HG02588 (cell line): Measurements from ENCODE around the gene HTR3E.
"Not testable (repeated sequence)": the region's sequence is repeated elsewhere in the genome, so short reads cannot be mapped to it uniquely, and the experiment has no call there.

Experiments
- ATAC-seq: cut with Tn5 transposase; IDR thresholded peaks from one replicate; pipeline ENCODE4 v1.9.1; 2021; ENCODE audit warnings: mild to moderate bottlenecking, moderate library complexity; ENCODE audit not compliant: unreplicated experiment

HTR3E gene

DNA sequence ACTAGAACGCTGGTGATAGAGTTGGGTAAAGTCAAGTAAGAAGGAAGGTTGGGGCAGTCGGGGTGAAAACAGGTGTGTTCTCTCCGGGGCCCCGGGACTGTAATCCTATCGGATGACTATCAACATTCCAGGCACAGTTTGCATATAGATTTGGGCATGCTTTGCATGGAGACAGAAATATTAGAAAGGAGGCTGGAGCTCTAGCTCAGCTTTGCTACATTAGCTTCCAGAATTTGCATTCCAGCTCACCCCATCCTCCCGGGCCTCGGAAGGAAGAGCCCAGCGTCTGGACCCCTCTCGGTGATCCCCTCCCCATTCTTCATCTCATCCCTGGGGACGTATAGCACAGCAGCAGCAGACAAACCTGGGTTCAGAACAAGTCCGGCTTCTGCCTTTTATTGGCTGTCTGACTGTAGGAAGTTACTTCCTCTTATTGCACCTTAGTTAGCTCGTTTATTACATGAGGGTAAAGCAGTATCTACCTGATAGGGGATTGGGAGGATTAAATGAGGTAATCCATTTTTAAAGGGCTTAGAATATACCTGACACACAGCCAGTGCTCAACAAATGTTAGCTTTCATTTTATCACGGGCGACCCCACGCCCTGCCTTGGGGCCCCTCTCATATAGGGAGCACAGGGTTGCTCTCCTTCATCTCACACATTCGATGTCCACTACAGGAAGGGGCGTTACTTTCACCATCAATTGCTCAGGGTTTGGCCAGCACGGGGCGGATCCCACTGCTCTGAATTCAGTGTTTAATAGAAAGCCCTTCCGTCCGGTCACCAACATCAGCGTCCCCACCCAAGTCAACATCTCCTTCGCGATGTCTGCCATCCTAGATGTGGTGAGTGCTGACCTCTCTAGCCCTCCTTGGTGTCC, 3.2 kb downstream of the HTR3E start:
- ATAC-seq, result no peak

DNA sequence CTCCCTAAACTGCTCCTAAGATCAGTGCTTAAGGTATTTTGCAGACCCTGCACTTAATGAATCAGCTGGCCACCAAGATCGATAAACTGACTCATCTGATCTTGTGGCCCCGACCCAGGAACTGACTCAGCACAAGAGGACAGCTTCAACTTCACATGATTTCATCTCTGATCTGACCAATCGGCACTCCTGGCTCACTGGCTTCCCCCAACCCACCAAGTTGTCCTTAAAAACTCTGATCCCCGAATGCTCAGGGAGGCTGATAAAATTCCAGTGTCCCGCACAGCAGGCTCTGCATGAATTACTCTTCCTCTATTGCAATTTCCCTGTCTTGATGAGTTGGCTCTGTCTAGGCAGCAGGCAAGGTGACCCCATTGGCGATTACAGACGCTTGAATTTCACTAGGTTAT, 13.5 kb downstream of the HTR3E start:
- no peak for ATAC-seq

DNA sequence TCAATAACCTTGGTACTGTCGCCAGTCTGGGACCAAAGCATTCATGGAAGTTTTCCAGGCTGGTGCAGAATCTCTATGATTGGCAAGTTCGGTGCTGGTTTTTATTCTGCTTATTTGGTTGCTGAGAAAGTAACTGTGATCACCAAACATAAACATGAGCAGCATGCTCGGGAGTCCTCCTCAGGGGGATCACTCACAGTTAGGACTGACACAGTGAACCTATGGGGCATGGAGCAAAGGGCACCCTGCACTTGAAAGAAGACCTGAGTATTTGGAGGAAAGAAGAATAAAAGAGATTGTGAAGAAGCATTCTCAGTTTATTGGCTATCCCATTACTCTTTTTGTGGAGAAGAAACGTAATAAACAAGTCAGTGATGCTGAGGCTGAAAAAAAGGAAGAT, 19.2 kb downstream of the HTR3E start:
- no peak for ATAC-seq

DNA sequence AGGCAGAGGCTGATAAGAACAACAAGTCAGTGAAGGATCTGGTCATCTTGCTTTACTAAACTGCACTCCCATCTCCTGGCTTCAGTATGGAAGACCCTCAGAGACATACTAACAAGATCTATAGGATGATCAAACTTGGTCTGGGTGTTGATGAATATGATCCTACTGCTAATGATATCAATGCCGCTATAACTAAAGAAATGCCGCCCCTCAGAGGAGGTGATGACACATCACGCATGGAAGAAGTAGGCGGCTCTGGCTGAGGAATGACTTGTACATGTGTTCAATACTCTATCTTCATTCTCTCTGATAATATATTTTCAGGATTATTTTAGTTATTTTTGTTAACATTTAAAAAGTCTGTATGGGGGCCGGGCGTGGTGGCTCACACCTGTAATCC, 20.8 kb downstream of the HTR3E start:
- ATAC-seq, result no peak

DNA sequence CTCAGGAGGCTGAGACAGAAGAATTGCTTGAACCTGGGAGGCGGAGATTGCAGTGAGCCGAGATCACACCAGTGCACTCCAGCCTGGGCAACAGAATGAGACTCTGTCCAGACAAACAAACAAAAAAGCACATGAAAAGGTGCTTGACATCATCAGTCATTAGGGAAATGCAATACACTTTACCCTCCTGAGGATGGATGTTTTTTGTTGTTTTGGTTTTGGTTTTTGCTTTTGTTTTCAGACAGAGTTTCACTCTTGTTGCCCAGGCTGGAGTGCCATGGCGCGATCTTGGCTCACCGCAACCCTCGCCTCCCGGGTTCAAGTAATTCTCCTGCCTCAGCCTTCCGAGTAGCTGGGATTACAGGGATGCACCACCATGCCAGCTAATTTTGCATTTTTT, 24.2 kb downstream of the HTR3E start:
- not testable (repeated sequence) for ATAC-seq

DNA sequence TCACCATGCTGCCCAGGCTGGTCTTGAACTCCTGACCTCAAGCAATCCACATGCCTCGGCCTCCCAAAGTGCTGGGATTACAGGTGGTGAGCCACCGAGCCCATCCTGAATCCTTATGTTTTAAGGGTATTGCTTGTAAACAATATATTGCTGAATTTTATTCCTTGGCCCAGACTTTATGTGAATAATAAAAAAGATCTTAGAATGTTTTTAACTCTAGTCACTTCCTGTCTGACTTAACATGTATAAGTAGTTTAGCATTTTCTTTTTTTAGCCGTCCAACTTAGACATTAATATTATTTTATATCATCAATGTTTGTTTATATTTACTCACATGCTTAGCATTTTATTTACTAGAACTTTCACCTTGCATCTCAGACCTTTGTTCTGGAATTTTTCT, 29.1 kb downstream of the HTR3E start:
- no peak for ATAC-seq

DNA sequence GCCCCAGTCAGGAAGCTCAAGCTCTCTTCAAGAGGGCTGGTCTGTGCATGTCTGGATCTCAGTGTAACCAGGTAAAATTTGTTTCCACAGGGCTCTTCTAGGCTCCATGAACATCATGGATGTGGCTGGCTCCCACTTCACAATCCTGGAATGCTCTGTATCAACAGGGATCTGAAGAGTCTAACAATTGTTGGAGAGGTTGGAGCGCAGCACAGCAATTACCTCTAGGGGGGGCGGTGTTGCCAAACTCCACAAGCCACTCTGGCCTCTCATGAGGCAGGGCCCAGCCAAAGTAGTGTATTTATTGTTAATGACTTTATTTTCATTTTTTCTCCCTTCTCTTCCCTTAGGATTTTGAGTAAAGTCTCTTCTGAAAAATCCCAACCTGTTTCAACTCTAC, 32.1 kb downstream of the HTR3E start:
- ATAC-seq, result no peak

DNA sequence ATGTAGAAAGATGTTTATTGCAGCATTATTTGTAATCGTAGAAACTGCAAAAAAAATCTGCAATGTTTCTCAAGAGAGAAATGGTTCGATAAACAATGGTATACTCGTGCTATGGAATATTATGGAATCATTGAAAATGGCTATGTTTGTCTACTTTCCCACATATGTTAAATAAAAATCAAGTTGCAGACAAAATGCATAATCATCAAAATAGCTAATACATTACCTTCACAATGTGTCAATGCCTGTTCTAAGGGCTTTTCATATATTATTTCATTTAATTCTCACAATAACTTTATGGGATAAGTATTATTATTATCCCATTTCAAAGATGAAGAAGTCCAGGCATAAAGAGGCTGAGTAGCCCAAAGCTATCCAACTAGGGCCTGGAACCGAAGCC, 36.1 kb downstream of the HTR3E start:
- ATAC-seq, result no peak

DNA sequence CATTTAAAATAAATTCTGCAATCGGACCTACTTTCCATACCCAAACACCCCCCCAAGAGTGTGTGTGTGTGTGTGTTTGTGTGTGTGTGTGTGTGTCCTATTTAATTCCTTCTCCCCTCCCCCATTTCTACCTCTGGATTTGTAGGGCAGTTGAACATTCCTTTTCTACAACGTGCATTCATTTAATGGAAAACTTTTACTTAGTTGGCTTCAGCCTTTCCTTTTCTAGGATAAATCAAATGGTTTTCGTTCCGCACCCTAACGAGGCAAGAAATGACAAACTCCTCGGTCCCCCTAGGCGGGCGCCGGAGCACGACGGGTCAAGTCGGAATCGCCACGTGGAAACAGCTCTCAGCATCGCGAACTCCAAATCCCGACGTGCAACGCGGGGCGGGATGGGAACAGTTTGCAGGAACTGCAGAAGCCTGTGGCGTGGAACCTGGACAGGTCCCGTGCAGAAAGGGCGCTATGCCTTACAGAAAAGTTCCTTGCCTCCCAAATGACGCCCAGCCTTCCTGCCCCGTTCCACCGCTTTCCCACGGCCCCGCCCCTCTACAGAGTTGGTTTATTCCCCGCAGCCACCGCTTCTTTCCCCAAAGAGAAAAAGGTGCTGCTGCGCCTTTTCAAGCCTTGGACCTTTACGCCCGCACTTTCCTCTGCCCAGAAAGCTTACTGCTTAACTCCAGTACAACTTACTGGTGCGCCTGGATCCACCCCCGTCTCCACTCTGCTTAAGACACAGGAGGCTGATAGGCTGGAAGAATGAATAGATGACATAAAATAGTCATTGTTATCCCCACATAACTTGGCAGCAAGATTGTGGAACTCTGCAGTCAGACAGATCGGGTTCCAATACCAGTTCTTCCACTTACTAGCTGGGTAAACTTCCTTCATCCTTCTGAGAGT, 37.2 kb downstream of the HTR3E start:
- no peak for ATAC-seq

DNA sequence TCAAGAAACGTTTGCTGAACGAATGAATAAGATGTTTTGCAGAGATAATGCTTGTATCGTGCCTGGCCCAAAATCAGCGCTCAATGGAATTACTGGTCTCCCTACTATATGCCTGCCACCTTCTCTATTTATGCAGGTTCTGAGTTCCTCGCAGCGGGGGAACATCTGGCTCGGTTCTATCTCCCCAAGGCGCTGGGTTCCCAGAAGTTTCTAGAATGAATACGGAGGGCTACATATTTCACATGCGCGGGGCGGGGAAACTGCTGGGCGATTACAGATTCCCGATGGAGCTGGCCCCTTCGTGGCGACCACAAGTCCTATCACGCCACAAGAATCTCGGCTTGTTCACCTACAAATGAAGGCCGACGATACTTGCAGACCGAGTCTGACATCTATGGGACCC, 37.9 kb downstream of the HTR3E start:
- peak; percentile 3 for ATAC-seq

DNA sequence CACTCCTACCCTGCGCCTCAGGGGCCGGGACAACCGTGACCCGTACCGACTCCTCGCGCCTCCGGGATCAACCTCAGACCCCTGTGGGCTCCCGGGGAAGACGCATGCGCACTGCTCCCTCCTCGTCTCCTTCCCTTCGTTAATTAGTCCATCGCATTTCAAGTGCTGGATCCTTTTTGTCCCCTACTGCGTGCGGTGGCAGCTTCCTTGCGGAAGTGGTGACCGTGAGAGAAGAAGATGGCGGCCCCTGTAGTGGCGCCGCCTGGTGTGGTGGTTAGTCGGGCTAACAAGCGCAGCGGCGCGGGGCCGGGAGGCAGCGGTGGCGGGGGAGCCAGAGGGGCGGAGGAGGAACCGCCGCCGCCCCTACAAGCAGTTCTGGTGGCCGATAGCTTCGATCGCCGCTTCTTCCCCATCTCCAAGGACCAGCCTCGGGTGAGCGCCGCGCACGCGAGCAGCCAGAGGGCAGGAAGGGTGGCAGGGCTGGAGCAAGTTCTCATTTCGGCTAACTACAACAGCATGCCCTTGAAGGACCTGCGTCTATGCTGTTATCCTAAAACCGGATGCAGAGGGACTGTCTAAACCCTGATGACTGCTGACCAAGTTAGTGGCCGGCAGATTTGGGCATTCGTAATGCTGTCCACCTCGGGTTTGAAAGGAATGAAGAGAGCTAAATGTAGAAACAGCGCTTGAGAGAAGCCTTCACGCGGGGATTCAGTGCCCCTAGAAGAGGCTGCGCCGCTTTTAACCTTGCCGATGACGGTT, 38.5 kb downstream of the HTR3E start, which contains the start of gene EIF2B5:
Gene EIF2B5 (plus strand): TSS at position 210 of the 762 bp plus-strand sequence. CDS start 28 bp downstream, at position 238.
- peak; percentile 88 for ATAC-seq

DNA sequence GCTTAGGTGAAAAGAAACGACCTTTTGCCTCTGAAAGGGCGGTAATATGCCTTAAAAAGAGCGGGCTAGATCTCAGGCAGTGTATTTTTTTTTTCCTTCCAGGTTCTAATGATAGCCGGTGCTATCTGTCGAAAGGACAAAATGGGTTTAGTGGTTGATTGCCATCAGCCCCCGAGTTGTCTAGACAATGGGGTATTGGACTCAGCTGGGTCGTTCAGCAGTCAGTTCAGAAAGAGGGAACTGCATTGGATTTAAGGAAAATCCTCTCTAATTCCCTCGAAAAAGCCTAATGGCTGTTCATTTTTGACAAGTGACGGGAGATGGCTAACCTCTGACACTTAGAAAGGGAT, 39.0 kb downstream of the HTR3E start:
- ATAC-seq, result no peak

DNA sequence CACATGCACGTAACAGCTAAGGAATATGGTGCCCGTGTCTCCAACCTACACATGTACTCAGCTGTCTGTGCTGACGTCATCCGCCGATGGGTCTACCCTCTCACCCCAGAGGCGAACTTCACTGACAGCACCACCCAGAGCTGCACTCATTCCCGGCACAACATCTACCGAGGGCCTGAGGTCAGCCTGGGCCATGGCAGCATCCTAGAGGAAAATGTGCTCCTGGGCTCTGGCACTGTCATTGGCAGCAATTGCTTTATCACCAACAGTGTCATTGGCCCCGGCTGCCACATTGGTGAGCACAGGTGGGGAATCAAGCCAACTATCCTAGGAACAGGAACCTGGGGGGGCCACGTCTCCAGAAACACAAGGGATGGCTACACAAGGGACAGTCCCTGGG, 43.6 kb downstream of the HTR3E start:
- ATAC-seq, result no peak

DNA sequence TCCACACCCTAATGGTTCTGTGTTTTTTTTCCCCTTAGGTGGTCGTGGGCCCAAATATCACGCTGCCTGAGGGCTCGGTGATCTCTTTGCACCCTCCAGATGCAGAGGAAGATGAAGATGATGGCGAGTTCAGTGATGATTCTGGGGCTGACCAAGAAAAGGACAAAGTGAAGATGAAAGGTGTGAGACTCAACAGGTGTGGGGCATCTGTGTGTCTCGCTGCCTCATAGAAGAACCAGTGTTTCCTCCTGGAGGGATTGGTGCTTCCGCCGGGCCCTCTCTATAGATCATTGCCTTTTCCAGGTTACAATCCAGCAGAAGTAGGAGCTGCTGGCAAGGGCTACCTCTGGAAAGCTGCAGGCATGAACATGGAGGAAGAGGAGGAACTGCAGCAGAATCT, 45.3 kb downstream of the HTR3E start:
- no peak for ATAC-seq

DNA sequence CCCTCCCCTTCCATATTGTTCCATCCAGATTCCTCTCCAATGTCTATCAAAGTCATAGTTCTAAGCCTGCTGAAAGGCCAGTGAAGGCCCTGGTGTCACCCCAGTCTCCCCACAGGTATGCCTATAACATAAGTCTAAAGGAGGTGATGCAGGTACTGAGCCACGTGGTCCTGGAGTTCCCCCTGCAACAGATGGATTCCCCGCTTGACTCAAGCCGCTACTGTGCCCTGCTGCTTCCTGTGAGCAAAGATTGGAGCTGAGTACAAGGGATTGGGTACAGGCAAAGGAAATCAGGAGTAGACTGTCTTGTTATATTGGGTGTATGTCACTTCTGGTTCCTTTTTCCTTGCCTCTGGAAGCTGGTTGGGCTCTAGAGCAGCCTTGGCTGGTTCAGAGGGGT, 46.5 kb downstream of the HTR3E start:
- no peak for ATAC-seq

DNA sequence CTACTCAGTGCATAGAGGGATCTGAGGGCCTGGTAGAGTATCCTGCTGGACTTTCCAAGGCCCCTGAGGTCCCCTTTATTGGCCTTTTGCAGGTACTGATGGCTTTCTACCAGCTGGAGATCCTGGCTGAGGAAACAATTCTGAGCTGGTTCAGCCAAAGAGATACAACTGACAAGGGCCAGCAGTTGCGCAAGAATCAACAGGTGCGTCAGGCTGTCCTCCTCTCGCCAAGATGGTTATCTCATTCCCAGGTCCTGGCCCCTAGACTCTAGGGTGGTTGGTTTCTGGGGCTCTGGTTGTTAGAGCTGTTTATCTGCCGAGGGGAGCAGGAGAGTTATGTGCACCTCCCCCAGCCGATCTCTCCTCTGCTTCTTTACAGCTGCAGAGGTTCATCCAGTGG, 47.6 kb downstream of the HTR3E start:
- ATAC-seq, result no peak

DNA sequence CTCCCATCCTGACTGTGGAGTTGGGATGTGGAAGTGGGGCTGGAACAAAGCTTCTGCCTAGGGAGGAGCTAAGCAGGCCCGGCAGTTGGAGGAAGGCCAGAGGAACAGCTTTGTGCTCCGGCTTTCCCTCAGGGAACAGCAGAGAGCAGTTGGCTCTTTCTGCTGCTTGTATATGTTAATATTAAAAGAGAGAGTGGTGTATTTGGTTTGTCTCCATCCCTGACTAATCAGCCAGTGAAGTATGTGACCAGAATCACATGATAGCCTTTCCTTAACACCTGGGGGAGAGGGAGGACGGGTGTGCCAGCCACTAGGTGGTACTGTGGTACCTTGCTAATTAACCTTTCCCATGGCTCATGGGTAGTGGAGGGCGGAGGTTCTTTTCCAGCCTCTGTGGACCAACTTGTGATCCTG, 48.3 kb downstream of the HTR3E start:
- ATAC-seq, result no peak

DNA sequence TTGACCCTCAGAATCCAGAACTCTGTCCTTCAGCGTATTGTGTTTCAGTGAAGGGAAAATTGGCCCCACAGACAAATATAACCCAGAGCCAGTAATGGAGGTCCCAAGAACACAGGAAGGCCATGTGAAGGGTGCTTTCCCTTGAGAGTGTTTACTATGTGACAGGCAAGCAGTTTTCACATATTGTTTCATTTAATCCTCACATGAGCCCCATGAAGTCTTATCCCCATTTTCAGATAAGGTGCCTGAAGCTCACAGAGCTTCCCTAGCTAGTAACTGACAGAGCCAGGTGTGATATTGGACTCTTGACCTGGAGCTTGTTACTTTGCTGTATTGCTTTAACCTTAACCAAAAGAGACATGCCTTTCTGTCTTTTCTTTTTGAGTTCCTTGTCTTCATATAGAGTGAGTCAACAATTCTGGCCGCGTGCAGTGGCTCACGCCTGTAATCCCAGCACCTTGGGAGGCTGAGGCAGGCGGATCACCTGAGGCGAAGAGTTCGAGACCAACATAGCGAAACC, 48.9 kb downstream of the HTR3E start:
- ATAC-seq, result no peak

DNA sequence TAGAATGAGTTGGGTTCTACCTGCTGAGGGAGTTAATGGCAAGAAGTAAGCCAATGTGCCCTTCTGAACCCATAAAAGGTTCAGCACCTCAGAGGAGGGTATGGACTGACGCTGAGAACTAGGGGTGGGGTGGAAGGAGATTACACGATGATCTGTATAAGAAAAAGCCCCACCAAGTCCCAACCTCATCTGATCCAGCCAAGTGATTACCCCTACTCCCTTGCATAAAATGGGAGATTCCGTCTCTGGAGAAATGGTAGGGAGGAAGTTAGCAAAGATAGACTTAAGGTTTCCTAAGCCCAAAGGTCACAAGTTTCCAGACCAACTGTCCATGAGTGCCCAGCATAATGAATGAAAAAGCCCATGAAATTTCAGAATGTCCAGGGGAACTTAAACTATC, 51.2 kb downstream of the HTR3E start:
- ATAC-seq, result no peak

DNA sequence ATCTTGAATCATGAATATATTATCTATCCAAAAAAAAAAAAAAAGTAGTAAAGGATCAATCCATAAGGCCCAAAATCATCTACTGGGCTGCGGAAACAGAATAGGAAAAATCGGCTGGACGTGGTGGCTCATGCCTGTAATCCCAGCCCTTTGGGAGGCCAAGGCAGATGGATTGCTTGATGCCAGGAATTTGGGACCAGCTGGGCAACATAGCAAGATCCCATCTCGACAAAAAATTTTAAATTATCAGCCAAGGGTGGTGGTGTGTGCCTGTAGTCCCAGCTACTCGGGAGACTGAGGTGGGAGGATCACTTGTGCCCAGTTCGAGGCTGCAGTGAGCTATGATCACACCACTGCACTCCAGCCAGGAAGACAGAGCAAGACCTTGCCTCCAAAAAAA, 52.3 kb downstream of the HTR3E start:
- ATAC-seq, result no peak

DNA sequence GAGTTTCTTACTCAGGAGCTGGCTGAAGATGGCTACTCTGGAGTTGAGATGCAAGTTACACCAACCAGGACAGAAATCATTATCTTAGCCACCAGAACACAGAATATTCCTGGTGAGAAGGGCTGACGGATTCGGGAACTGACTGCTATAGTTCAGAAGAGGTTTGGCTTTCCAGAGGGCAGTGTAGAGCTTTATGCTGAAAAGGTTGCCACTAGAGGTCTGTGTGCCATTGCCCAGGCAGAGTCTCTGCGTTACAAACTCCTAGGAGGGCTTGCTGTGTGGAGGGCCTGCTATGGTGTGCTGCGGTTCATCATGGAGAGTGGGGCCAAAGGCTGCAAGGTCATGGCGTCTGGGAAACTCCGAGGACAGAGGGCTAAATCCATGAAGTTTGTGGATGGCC, 52.9 kb downstream of the HTR3E start:
- ATAC-seq, result not testable (repeated sequence)
